A549 treated with CORT108297 at 1 μM for 4 hours (cell line): ENCODE data around the gene ASH1L. TPM values are rescaled to one million over a fixed set of nuclear protein-coding genes. Genes with fewer than 3 reads are reported as not detected.

ENCODE experiments used
- total RNA-seq: library from RNA; stranded (reverse); fragments of 200-300 nt; extraction: Qiagen RNA extraction; gene quantifications from 5 replicates; pipeline ENCODE4 v1.2.3, GENCODE V29; 2022

Gene ASH1L
- 8.4 to 11.9 TPM (median 11.5 TPM) in 5 replicates for total RNA-seq

GRCh38 chr1:155562581-155563376, at the start of gene ASH1L:
Gene ASH1L, minus strand, starts transcription at chr1:155562803. Its CDS starts 41,284 bp downstream, at chr1:155521519.

GRCh38 chr1:155609515-155610256, 47.1 kb upstream of the ASH1L start, which contains the start of gene MSTO1:
Gene MSTO1, plus strand, starts transcription at chr1:155610218. Its CDS starts 31 bp downstream, at chr1:155610249.

GRCh38 chr1:155320661-155321617, 241.7 kb downstream of the ASH1L start, which contains the start of gene RUSC1:
Gene RUSC1, plus strand, starts transcription at chr1:155320894. Its CDS starts 880 bp downstream, at chr1:155321774.

GRCh38 chr1:155308493-155309422, 253.8 kb downstream of the ASH1L start, which contains the start of gene FDPS:
Gene FDPS, plus strand, starts transcription at chr1:155308866. Its CDS starts 924 bp downstream, at chr1:155309790.

GRCh38 chr1:155301342-155301841, 261.2 kb downstream of the ASH1L start, which contains the start of gene PKLR:
Gene PKLR, minus strand, starts transcription at chr1:155301438. Its CDS starts 43 bp downstream, at chr1:155301395.

Other genes starting within 250 kb of the ASH1L start
- gene RUSC1, start 241.9 kb downstream of the ASH1L start, total RNA-seq = 39.2 to 60.5 TPM (median 58.5 TPM) in 5 replicates
- 34.8 to 43.6 TPM (median 43.0 TPM) in 5 replicates for gene MSTO1, start 47.4 kb upstream of the ASH1L start, total RNA-seq
- gene YY1AP1, start 126.0 kb upstream of the ASH1L start, total RNA-seq = 44.8 to 48.8 TPM (median 44.8 TPM) in 5 replicates
- 111 to 135 TPM (median 122 TPM) in 5 replicates for gene DAP3, start 126.3 kb upstream of the ASH1L start, total RNA-seq